Measurements from ENCODE around the gene CNNM4.
"Not testable (repeated sequence)": the region's sequence is repeated elsewhere in the genome, so short reads cannot be mapped to it uniquely, and the experiment has no call there.

CNNM4 gene

GRCh38 chr2:96792772-96793749 lies 32.4 kb downstream of the CNNM4 start:
- no peak for DNase-seq (ENCODE audit: low read depth in 3 of 3, low spot score in 1 of 3)

DNA sequence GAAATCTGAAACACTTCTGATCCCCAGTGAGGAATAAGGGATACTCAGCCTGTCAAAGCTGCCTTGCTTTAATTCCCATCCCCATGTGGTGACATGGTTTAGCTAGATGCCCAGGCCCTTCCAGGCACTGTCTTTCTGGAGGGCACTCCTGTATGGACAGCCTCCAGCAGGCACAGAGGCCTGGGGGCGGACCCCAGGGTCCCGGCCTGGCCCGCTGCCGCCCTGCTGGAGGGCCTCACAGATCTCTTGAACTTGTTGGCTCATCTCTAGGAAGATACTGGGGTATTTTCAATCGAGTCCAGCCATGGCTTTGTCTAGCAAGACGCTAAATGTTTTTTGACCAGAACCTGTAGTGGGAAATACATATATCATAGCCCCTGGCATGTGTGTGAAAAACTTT lies 34.4 kb downstream of the CNNM4 start:
- no peak for DNase-seq (ENCODE audit: low read depth in 3 of 3, low spot score in 1 of 3)

DNA sequence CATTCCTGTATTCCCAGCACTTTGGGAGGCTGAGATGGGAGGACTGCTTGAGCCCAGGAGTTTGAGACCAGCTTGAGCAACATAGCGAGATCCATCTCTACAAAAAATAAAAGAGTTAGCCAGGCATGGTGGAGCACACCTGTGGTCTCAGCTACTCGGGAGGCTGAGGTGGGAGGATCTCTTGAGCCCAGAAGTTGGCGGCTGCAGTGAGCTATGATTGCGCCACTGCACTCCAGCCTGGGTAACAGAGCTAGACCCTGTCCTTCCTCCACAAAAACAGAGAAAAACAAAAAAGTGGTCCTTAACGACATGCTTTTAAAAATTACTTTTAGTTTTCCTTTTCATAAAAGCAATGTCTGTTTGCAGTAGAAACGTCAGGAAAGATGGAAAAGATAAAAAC lies 35.8 kb downstream of the CNNM4 start:
- not testable (repeated sequence) for DNase-seq (ENCODE audit: low read depth in 3 of 3, low spot score in 1 of 3)

DNA sequence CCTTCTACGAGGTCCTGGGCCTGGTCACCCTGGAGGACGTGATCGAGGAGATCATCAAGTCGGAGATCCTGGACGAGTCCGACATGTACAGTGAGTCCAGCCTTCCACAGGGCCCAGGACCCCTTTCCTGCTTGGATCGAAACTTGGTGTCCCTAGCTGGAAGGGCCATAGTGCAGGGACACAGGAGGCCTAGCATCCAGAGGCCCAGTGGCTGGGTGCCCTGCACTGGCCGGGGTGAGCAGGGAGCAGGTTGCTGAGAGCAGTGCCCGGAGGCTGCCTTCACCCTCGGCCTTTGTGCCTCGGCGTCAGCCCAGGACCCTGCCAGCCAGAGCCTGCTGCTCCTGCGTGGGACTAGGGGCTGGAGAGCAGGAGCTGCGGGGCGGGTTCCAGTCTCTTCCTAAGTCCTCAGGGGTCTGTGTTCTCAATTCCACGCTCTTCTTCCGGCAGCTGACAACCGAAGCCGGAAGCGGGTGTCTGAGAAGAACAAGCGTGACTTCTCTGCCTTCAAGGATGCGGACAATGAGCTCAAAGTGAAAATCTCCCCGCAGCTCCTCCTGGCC lies 36.4 kb downstream of the CNNM4 start:
- no peak for DNase-seq (ENCODE audit: low read depth in 3 of 3, low spot score in 1 of 3)

- DNase-seq (ENCODE audit: low read depth in 3 of 3, low spot score in 1 of 3), result no peak
Measured at GRCh38 chr2:96798733-96799622, 38.3 kb downstream of the CNNM4 start.

DNA sequence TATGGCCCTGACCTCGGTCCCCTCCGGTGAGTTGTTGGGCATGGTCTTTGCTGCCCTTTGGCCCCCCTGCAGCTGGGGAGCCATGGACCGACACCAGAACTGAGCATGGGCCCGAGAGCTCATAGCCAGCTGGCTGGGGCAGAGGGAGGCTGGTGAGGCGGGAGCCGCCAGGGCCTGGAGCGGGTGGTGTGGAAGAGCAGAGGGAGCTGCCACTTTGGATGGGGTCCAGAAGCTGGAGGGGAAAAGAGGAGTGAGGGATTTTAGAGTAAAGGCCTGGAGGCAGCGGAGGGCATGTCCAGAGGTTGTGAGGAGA lies 38.9 kb downstream of the CNNM4 start:
- DNase-seq (ENCODE audit: low read depth in 3 of 3, low spot score in 1 of 3), result no peak

DNA sequence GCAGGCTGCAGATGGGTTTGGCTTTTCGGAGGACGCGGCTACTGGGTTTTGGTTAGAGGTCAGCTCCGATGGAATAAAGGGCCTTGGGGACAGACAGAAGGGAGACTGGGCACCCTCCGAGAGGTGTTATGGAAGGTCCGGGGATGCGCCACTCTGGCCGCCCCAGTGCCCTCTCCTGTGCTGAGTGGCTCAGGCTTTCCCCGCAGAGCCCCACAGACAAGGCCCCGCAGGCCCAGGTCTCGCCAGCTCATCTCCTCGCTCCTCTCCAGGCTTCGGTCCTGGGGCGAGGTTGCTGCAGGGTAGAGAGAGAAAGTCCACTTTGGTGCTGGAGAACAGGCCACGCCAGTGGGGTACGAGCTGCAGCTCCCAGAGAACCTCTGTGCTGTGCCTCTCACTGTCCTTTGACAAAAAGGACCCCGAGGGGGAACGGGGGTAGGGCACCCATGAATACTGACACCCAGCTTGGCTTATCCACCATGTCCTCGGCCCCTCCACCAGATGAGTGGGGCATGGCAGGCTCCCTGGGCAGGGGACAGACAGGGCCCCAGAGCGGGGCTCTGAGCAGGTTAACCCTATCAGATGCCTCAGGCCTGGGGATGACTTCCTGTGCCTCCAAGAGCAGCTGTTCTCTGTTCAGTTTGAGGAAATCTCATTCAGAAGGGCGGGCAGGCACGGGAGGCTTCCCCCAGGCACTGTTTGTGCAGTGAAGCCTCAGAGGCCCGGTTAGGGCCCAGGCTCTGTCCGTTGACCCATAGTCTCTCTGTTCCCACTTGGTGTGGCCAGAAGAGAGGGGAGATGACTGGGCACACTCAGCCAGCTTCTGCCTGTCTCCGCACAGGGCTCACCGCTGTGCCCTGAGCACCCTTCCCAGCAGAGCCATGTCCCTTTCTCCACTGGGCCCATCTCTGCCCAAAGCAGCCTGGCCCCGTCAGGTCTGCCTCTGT lies 39.6 kb downstream of the CNNM4 start:
- DNase-seq (ENCODE audit: low read depth in 3 of 3, low spot score in 1 of 3), result no peak

DNA sequence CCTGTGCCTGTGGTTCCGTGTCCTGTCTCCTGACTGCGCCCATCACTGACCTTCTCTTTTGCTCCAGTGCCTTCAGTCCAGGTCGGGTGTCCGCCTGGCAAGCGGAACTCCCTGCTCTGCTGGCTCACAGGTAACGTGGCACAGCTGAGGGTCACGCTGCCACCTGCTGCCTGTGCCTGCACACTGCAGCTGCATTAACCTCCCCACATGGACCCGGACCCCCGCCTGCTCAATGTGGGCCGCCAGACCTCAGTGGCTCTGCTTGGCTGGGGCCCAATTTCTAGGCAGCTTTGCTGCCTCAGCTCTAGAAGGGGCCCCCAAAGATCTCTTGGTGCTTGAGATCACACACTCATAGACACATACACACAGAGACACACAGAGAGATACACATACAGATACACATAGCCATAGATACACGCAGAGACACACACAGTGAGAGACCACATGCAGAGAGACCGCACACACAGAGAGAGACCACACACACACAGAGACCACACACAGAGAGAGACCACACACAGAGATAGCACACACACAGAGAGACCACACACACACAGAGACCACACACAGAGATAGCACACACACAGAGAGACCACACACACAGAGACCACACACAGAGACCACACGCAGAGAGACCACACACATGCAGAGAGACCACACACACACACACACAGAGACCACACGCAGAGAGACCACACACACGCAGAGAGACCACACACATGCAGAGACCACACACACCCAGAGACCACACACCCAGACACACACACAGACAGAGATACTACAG lies 40.5 kb downstream of the CNNM4 start:
- DNase-seq (ENCODE audit: low read depth in 3 of 3, low spot score in 1 of 3), result peak; percentile 17 to 64 (median 52)

DNA sequence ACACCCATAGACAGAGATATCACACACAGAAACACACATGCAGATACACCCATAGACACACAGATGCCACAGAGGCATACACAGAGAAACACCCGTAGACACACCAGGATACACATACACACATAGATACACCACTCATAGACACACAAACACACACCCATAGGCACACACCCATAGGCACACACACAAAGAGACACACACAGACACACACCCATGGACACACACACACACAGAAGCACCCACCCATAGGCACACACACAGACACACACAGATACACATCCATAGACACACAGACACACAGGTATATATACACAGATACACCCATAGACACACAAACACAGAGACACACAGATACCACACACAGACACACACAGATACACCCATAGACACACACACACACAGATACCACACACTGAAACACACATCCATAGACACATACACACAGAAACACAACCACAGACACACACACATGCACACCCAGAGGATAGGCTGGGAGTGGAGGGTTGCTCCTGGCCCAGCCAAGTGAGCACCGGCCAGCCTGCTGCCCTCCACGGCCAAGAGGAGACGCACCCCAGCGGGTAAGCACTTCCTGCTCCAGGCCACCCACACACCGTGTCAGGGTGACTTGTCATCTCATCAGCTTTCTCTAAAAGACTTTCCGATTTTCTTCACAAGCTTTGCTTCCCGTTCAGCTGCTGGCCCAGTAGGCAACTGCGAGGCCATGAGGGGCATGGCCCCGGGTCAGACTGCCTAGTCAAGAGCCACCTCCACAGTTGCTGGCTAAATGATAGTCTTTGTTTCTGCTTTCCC lies 41.3 kb downstream of the CNNM4 start:
- peak in 1 of 3 donors; percentile 12 for DNase-seq (ENCODE audit: low read depth in 3 of 3, low spot score in 1 of 3)

DNA sequence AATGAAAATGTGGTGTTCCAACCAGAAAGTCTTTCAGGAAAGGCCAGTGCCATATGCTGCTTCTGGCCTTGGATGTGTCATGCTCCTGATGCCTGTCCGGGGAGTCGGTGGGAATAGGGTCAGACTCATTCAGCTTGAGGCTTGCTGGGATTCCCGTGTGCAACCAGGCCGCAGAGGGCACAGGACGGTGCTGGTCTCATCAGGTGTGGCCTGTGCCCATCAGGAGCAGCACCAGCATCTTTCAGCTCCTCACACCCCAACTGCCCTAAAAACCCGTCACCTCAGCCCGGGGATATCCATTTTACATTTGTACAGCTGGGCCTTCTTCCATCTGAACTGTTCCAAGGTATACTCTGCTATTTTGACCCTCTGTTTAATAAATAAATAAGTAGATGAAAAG lies 42.0 kb downstream of the CNNM4 start:
- DNase-seq (ENCODE audit: low read depth in 3 of 3, low spot score in 1 of 3), result no peak

DNA sequence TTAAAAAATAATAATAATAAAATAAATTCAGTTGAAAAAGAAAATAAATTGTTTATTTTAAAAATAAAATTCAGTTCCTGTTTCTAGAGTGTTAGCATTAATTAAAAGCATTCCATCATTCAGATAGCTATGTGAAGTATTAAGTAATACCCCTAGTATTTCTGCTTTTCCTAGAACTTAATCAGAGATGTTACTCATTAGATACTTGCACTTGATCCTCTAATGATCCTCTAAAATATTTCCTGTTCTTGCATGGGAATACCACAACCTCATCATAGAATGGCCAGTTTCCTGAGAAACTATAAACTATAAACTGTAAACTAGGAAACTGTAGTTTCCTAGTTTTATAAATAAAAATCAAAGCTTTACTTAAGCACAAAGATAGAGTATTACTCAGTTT lies 44.3 kb downstream of the CNNM4 start:
- DNase-seq (ENCODE audit: low read depth in 3 of 3, low spot score in 1 of 3), result no peak

GRCh38 chr2:96805946-96806345 lies 45.2 kb downstream of the CNNM4 start:
- not testable (repeated sequence) for DNase-seq (ENCODE audit: low read depth in 3 of 3, low spot score in 1 of 3)

DNA sequence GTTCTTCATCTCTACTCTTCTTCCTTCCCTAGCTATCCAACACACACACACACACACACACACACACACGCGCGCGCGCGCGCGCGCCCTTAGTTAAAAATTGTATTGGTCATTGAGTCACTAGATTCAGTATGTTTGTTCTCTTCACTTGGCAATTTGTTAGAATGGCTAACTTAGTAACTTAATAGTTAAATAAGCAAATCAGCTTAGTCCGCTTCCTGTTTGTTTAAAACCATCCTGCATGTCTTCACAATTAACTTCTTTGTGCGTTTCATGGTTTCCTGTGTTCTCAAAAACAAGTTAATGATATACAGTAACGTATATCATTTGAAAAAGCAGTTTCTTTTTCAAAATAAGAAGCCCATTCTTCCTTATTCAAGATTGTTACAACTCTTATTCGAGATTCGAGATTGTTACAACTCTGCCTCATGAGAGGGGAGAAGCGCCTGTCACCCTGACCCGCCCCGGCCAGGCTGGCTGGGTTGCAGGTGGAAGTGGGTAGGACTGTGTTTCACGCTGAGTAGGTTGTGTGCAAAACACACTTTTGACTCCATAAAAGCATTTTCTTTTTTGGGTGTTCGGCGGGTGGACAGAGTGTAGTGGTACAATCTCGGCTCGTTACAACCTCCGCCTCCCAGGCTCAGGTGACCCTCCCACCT lies 45.9 kb downstream of the CNNM4 start:
- no peak for DNase-seq (ENCODE audit: low read depth in 3 of 3, low spot score in 1 of 3)

DNA sequence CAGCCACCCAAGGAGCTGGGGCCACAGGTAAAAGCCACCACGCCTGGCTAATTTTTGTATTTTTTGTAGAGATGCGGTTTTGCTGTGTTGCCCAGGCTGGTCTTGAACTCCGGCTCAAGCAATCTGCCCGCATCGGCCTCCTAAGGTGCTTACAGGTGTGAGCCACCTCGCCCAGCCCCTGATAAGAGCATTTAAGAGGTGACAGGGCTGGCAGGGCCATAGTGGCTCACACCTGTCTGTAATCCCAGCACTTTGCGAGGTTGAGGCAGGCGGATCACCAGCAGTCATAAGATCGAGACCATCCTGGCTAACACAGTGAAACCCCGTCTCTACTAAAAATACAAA lies 46.4 kb downstream of the CNNM4 start:
- DNase-seq (ENCODE audit: low read depth in 3 of 3, low spot score in 1 of 3), result no peak

DNA sequence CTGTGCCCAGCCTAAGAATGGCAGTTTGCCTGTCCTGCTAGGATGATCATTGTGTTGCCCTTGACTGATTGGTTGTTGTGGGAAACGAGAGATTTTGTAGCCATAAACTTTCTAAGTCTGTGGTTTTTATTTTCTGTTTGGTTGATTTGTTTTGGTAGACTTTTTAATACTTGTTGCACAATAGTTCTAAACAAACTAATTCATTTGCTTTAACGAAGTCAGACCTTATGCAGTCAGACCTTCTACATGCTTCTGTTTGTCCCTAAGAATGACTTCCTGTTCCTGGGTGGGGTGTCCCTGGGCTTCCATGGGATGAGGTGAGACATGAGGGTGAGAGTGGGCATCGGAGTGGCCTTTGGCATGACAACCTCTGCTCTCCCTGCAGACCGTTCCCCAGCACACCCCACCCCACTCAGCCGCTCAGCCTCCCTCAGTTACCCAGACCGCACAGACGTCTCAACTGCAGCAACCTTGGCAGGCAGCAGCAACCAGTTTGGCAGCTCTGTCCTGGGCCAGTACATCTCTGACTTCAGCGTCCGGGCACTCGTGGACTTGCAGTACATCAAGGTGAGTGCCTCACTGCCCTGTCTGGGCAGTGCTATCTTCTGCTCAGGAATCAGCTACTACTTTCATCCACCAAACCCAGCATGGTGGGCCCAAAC lies 47.6 kb downstream of the CNNM4 start:
- no peak for DNase-seq (ENCODE audit: low read depth in 3 of 3, low spot score in 1 of 3)

DNA sequence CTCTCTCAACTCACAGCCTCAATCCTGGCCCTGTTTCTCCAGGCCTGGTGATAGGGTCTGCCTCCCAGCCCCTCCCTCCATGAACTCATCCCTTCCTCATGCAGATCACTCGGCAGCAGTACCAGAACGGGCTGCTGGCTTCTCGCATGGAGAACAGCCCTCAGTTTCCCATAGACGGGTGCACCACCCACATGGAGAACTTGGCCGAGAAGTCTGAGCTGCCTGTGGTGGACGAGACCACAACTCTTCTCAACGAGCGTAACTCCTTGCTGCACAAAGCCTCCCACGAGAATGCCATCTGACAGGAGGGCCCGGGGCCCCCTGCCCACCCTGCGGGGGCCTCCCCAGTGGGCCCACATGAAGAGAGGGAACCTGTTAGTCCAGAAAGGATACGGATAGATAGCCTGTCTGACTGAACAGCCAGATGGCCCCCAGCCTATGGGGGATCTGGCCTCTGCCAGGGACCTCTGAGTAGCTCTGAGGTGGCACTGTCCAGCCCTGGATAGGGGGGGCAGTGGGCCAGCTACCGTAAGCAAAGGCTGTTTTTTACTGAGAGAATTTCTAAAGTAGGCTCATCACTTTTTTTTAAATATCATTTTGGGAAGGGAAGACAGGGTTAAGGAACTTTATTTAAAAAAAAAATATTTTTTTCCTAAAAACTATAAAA lies 48.6 kb downstream of the CNNM4 start:
- DNase-seq (ENCODE audit: low read depth in 3 of 3, low spot score in 1 of 3), result no peak

DNA sequence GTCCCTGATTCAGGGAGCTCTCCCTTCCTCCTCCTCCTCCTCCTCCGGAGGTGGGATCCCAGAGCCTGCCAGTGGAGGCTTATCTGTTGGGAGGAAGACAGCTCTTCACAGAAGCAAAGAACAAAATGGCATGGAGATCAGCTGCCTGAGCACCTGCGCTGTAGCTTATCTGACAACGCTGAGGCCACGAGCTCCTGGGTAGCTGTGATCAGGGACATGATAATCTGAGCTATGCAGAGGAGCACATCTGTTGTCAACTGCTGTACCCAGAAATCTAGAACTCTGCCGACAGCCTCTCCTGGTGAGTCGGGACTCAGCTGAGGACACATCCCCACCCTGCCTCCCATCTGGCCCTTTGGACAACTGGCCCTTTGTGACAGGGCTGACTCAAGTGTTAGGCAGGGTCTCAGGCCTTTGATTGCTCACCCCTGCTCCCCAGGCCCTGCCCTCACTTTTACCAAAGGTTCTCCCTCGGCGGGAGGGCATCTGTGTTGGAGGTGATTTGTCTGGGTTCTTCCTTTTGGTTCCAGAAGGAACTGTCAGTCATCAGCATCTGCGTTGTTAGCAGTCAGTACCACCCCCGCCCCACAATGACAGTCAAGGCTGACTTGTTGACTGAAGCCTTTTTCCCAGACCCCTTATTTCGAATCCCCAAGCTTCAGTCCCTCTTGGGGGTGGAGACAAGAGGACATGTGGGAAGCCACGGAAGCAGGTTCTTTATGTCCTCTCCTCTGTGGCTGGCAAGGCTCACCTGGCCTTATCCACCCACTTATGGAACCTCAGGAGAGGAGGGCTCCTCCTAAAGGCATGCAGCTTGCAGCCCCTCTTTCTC lies 49.5 kb downstream of the CNNM4 start:
- DNase-seq (ENCODE audit: low read depth in 3 of 3, low spot score in 1 of 3), result no peak
